WTC11 (cell line): ENCODE measurements around the gene NEMP1.

Experiments
- AFF4 ChIP-seq: sonication (generic); formaldehyde crosslinking; IDR thresholded peaks from 2 replicates; pipeline ENCODE4 v1.8.1; 2023; ENCODE audit warnings: mild to moderate bottlenecking, missing genetic modification reagents, borderline replicate concordance
- CTCF ChIP-seq: fragments of 200-600 bp; IDR thresholded peaks from 2 replicates; pipeline ENCODE4 v1.8.0; 2022; ENCODE audit warnings: antibody characterized with exemption
- MAX ChIP-seq: sonication (generic); formaldehyde crosslinking; IDR thresholded peaks from 2 replicates; pipeline ENCODE4 v1.8.0; 2022; ENCODE audit warnings: mild to moderate bottlenecking, missing genetic modification reagents
- TCF7 ChIP-seq: sonication (generic); formaldehyde crosslinking; IDR thresholded peaks from 2 replicates; pipeline ENCODE4 v1.8.0; 2022; ENCODE audit warnings: mild to moderate bottlenecking, low read depth, missing genetic modification reagents, moderate library complexity
- TEAD4 ChIP-seq: sonication (generic); formaldehyde crosslinking; IDR thresholded peaks from 2 replicates; pipeline ENCODE4 v1.8.0; 2022; ENCODE audit warnings: mild to moderate bottlenecking, missing genetic modification reagents
- ZNF232 ChIP-seq: sonication (generic); formaldehyde crosslinking; IDR thresholded peaks from 2 replicates; pipeline ENCODE4 v1.8.0; 2022; ENCODE audit warnings: mild to moderate bottlenecking, missing genetic modification reagents

- TF ChIP-seq CTCF: no peak
- TF ChIP-seq MAX: no peak
- TF ChIP-seq TCF7 (CRISPR knock-in tag): no peak
- TF ChIP-seq AFF4 (CRISPR knock-in tag): no peak
- no peak for TF ChIP-seq ZNF232 (CRISPR knock-in tag)
- TF ChIP-seq TEAD4 (CRISPR knock-in tag): no peak
Measured at GRCh38 chr12:57106021-57106708, 27.6 kb upstream of the NEMP1 start.
